ENCODE data around the gene ASAP2.

Gene ASAP2

DNA sequence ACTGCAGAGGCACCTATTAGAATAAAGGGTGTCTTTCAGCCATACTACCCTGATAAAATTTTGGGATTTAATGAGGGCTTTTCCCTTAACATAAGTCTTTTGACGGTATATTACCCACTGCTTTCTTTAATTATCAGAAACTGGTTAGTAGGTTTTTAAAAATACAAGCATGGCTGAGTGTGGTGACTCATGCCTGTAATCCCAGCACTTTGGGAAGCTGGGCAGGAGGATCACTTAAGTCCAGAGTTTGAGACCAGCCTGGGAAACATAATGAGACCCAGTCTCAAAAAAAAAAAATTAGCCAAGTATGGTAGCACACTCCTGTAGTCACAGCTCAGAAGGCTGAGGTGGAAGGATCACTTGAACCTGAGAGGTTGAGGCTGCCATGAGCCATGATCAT, 232.9 kb downstream of the ASAP2 start:
- Histone ChIP-seq H3K9me3 (ENCODE audit: severe bottlenecking) (no peaks in the 10 kb centered on the region), H3K27me3 (ENCODE audit: insufficient read depth, low read depth, severe bottlenecking) (no peaks in the 10 kb centered on the region), H3K36me3 (peaks cover 85% of the 10 kb centered on the region), H3K4me3 (ENCODE audit: low read depth, low read length) (no peak overlapping the region), H3K27ac (no peak overlapping the region)
- no peak for DNase-seq
- TF ChIP-seq CTCF (IDR thresholded peaks at IDR 0.05; ENCODE audit: low read depth, low read length), result no peak

- TF ChIP-seq CTCF (IDR thresholded peaks at IDR 0.05; ENCODE audit: low read depth, low read length), result no peak
- Histone ChIP-seq H3K27me3 (ENCODE audit: insufficient read depth, low read depth, severe bottlenecking) (no peaks in the 10 kb centered on the region), H3K36me3 (peaks cover 88% of the 10 kb centered on the region), H3K27ac (no peak overlapping the region), H3K9me3 (ENCODE audit: severe bottlenecking) (no peaks in the 10 kb centered on the region), H3K4me3 (ENCODE audit: low read depth, low read length) (no peak overlapping the region)
- no peak for DNase-seq
Measured at GRCh38 chr2:9440058-9440727, 233.6 kb downstream of the ASAP2 start.

DNA sequence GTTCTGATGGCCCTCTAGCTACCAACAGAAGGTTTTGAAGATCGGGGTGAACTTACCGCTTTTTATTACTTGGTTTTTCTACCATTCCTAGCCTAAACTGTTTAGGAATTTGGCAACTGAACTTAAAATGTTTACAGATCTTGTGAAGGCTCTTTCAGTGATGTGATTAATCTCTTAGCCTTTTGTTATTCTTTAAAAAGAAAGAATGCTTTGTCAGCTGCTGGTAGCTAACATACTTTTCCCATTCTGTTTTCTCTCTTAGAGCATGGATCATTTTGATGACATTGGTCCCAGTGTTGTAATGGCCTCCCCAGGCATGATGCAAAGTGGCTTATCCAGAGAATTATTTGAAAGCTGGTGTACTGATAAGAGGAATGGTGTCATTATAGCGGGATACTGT, 234.9 kb downstream of the ASAP2 start:
- peaks cover 87% of the 10 kb centered on the region for H3K36me3 ChIP-seq

DNA sequence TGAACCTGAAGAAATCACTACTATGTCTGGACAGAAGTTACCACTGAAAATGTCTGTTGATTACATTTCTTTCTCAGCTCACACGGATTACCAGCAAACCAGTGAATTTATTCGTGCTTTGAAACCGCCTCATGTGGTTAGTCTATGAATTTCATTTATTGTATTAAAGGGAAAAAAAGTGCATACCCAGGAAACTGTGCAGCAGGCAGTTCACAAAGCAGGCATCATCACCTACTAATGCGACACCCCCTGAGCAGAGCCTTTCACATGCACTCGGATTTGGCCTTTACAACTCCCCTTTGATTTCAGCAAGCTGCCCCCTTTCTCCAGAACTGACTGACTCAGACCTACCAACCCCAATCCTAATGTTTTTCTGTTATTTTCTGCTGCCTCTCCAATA, 236.9 kb downstream of the ASAP2 start:
- Histone ChIP-seq H3K27ac (no peak overlapping the region), H3K4me3 (ENCODE audit: low read depth, low read length) (no peak overlapping the region), H3K27me3 (ENCODE audit: insufficient read depth, low read depth, severe bottlenecking) (no peaks in the 10 kb centered on the region), H3K36me3 (peaks cover 89% of the 10 kb centered on the region), H3K9me3 (ENCODE audit: severe bottlenecking) (no peaks in the 10 kb centered on the region)
- no peak for TF ChIP-seq CTCF (IDR thresholded peaks at IDR 0.05; ENCODE audit: low read depth, low read length)
- no peak for DNase-seq

More for the DNA sequence above, 234.9 kb downstream of the ASAP2 start:
- Histone ChIP-seq H3K27me3 (ENCODE audit: insufficient read depth, low read depth, severe bottlenecking) (no peaks in the 10 kb centered on the region), H3K9me3 (ENCODE audit: severe bottlenecking) (no peaks in the 10 kb centered on the region), H3K27ac (no peak overlapping the region), H3K4me3 (ENCODE audit: low read depth, low read length) (no peak overlapping the region)
- DNase-seq, result no peak
- no peak for TF ChIP-seq CTCF (IDR thresholded peaks at IDR 0.05; ENCODE audit: low read depth, low read length)

GRCh38 chr2:9445089-9445488, 238.5 kb downstream of the ASAP2 start:
- no peak for DNase-seq
- Histone ChIP-seq H3K36me3 (peaks cover 91% of the 10 kb centered on the region), H3K4me3 (ENCODE audit: low read depth, low read length) (no peak overlapping the region), H3K9me3 (ENCODE audit: severe bottlenecking) (no peaks in the 10 kb centered on the region), H3K27me3 (ENCODE audit: insufficient read depth, low read depth, severe bottlenecking) (no peaks in the 10 kb centered on the region), H3K27ac (no peak overlapping the region)
- no peak for TF ChIP-seq CTCF (IDR thresholded peaks at IDR 0.05; ENCODE audit: low read depth, low read length)

DNA sequence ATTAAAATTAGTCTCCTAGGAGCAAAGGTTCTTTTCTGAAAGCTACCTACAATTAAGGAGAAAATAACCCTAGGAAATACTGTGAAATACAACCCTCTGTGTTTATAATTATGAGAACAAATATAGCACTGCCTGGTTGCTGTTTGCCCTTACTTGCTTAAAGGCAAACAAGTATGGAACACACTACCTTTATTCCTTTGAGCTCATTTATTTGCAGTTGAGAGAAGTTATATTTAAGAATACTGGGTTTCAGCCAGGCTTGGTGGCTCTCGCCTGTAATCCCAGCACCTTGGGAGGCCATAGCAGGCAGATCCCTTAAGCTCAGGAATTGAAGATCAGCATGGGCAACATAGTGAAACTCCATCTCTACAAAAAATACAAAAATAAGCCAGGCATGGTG, 244.6 kb downstream of the ASAP2 start:
- H3K4me3 ChIP-seq (ENCODE audit: low read depth, low read length), result no peak overlapping the region
- DNase-seq, result no peak
- H3K9me3 ChIP-seq (ENCODE audit: severe bottlenecking), result no peaks in the 10 kb centered on the region
- no peak for TF ChIP-seq CTCF (IDR thresholded peaks at IDR 0.05; ENCODE audit: low read depth, low read length)
- H3K27me3 ChIP-seq (ENCODE audit: insufficient read depth, low read depth, severe bottlenecking), result no peaks in the 10 kb centered on the region
- no peak overlapping the region for H3K27ac ChIP-seq
- H3K36me3 ChIP-seq, result peaks cover 85% of the 10 kb centered on the region
